GM12878 (cell line): ENCODE data around the gene H2AZ1. TPM values are rescaled to one million over a fixed set of nuclear protein-coding genes. Genes with fewer than 3 reads are reported as not detected.

Experiments used
- ATAC-seq: fragments of 200-7000 bp; cut with Tn5 transposase; 3 replicates; pipeline ENCODE4 v1.9.1; 2020; ENCODE audit warnings: mild to moderate bottlenecking, moderate library complexity
- BruUV-seq: library from RNA; stranded (reverse); fragments of 400-500 nt; replicated peaks from 2 replicates; lab custom pipeline; 2021; lab: Mats Ljungman, UMichigan
- CTCF ChIA-PET: fragments of 300-600 bp; sonication (Branson Sonifier 250); formaldehyde crosslinking; extraction: SDS; loops from one replicate; lab custom pipeline; 2021; ENCODE audit warnings: inconsistent platforms; lab: Yijun Ruan, JAX
- POLR2A ChIA-PET: fragments of 350-600 bp; formaldehyde crosslinking; extraction: SDS; loops from one replicate; lab custom pipeline; 2021; ENCODE audit warnings: inconsistent platforms; lab: Charles Lee
- RAD21 ChIA-PET: fragments of 300-600 bp; sonication (Branson Sonifier 250); formaldehyde crosslinking; loops from one replicate; lab custom pipeline; 2023; ENCODE audit warnings: antibody characterized with exemption; ENCODE audit not compliant: unreplicated experiment; lab: Charles Lee
- SMC1A ChIA-PET: fragments of 300-600 bp; sonication (Branson Sonifier 250); formaldehyde crosslinking; loops from one replicate; lab custom pipeline; 2023; ENCODE audit not compliant: unreplicated experiment, uncharacterized antibody; lab: Charles Lee
- DNase-seq: peaks from one replicate; pipeline ENCODE4 v3.0.0-alpha.2; 2011; ENCODE audit warnings: low read depth, low spot score
- FAIRE-seq: peaks from 3 replicates; lab custom pipeline; 2011; peaks lifted over from hg19 to GRCh38; lab: Jason Lieb, UNC
- H2AFZ ChIP-seq: 2 replicates; pipeline ENCODE4 v1.6.0; 2011; ENCODE audit warnings: low read depth, low read length, control low read depth; ENCODE audit not compliant: control insufficient read depth
- H3K27ac ChIP-seq: 2 replicates; pipeline ENCODE4 v1.5.1; 2011; ENCODE audit warnings: control low read depth; ENCODE audit not compliant: control insufficient read depth, insufficient read depth
- H3K27me3 ChIP-seq, 2 experiments: replicated peaks in 1 of 2; 2 replicates each; pipeline versions ENCODE4 v1.6.0 to v1.6.1; 2011; ENCODE audit warnings: low read length in 1 of 2; ENCODE audit not compliant: control insufficient read depth in 2 of 2, insufficient read depth in 2 of 2
- H3K36me3 ChIP-seq, 2 experiments: 2 replicates each; pipeline ENCODE4 v1.5.1; 2011; ENCODE audit warnings: low read length in 1 of 2; ENCODE audit not compliant: control insufficient read depth in 2 of 2, insufficient read depth in 2 of 2
- H3K4me1 ChIP-seq: 2 replicates; pipeline ENCODE4 v1.6.1; 2011; ENCODE audit warnings: mild to moderate bottlenecking, low read length, moderate library complexity, mixed read lengths; ENCODE audit not compliant: control insufficient read depth, insufficient read depth
- H3K4me2 ChIP-seq: 2 replicates; pipeline ENCODE4 v1.6.0; 2011; ENCODE audit warnings: control low read depth; ENCODE audit not compliant: control insufficient read depth, insufficient read depth
- H3K4me3 ChIP-seq: fragments of 200-600 bp; sonication (generic); 2 replicates; pipeline ENCODE4 v1.5.1; 2016
- H3K79me2 ChIP-seq: 2 replicates; pipeline ENCODE4 v1.6.0; 2011; ENCODE audit warnings: low read length; ENCODE audit not compliant: control insufficient read depth, insufficient read depth
- H3K9ac ChIP-seq: 2 replicates; pipeline ENCODE4 v1.8.0; 2011; ENCODE audit warnings: low read length, control low read depth, mixed read lengths; ENCODE audit not compliant: control insufficient read depth, insufficient read depth
- H3K9me3 ChIP-seq: replicated peaks from 3 replicates; pipeline ENCODE4 v1.5.1; 2011; ENCODE audit warnings: mild to moderate bottlenecking, low read length; ENCODE audit not compliant: control insufficient read depth, insufficient read depth
- H4K20me1 ChIP-seq: 2 replicates; pipeline ENCODE4 v1.6.0; 2011; ENCODE audit not compliant: control insufficient read depth, insufficient read depth
- CEBPB ChIP-seq, 2 experiments: fragments of 150-350 bp in 1 of 2; IDR thresholded peaks; 2 replicates each; pipeline ENCODE4 v1.6.1; 2012 to 2014; ENCODE audit warnings: low read depth in 2 of 2, low read length in 2 of 2, borderline replicate concordance in 1 of 2, inconsistent platforms in 1 of 2
- CREM ChIP-seq: IDR thresholded peaks from 2 replicates; pipeline ENCODE4 v1.6.1; 2014; ENCODE audit warnings: antibody characterized with exemption, low read depth
- IKZF1 ChIP-seq: fragments of 450-650 bp; conservative IDR thresholded peaks from 2 replicates; pipeline ENCODE4 v1.6.1; 2017; ENCODE audit warnings: antibody characterized with exemption, mild to moderate bottlenecking
- JUNB ChIP-seq: IDR thresholded peaks from 2 replicates; pipeline ENCODE4 v1.6.1; 2016; ENCODE audit warnings: antibody characterized with exemption, mild to moderate bottlenecking
- MEF2A ChIP-seq: IDR thresholded peaks from 2 replicates; pipeline ENCODE4 v1.6.1; 2011; ENCODE audit warnings: low read depth, mild to moderate bottlenecking, low read length, moderate library complexity; ENCODE audit not compliant: insufficient read depth
- NFIC ChIP-seq: IDR thresholded peaks from 2 replicates; pipeline ENCODE4 v1.6.1; 2012; ENCODE audit warnings: low read depth, mild to moderate bottlenecking, inconsistent platforms, low read length, moderate library complexity
- RUNX3 ChIP-seq: IDR thresholded peaks from 2 replicates; pipeline ENCODE4 v1.6.1; 2012; ENCODE audit warnings: low read length, inconsistent platforms
- WGBS: methylation state at CpG from one replicate; pipeline ENCODE4 v1.1.6; 2016; ENCODE audit warnings: low lambda C conversion rate; ENCODE audit not compliant: insufficient replicate concordance, insufficient coverage; ENCODE audit errors: missing lambda C conversion rate; 5-methylcytosine and 5-hydroxymethylcytosine counted together
- in situ Hi-C: fragments of 300-500 bp; cut with MboI; formaldehyde crosslinking; loops from 9 replicates; pipeline ENCODE4 v1.14.3; 2018; ENCODE audit warnings: mixed read lengths
- intact Hi-C: fragments of 100-400 bp; cut with micrococcal nuclease; formaldehyde crosslinking; loops from one replicate; pipeline ENCODE4 v1.14.2; 2022; ENCODE audit not compliant: unreplicated experiment
- polyA plus RNA-seq, 11 experiments: library from polyadenylated mRNA; depleted of rRNA in 4 of 11; unstranded in 6 of 11; stranded (reverse) in 5 of 11; fragments of >200 nt; fragmentation: Nextera tagmentation in 4 of 11; fragmentation: Illumina TruSeq in 1 of 11; extraction: Ambion mirVana in 4 of 11; extraction: Trizol in 1 of 11; gene quantifications; 1 replicate in 1 of 11; 2 replicates in 10 of 11; pipeline versions ENCODE4 v1.2.1 to v1.2.3, GENCODE V29; 2011 to 2016; ENCODE audit warnings: inconsistent platforms in 2 of 11, missing spikeins in 2 of 11, low read depth in 1 of 11
- total RNA-seq, 4 experiments: library from RNA; depleted of rRNA in 3 of 4; stranded (reverse); fragments of >200 nt in 3 of 4; fragmentation: Illumina TruSeq in 1 of 4; extraction: Trizol in 1 of 4; gene quantifications; 2 replicates each; pipeline versions ENCODE4 v1.2.1 to v1.2.3, GENCODE V29; 2013 to 2021
- TF ChIP-seq, protein P1 (sequence below): IDR thresholded peaks from 2 replicates; pipeline ENCODE4 v1.6.1; 2011; ENCODE audit warnings: borderline replicate concordance, low read depth, mild to moderate bottlenecking, moderate library complexity, low read length; ENCODE audit not compliant: insufficient read depth, poor library complexity, severe bottlenecking

The H2AZ1 gene
- total and polyA plus RNA-seq, 10 of the 15 experiments (the other 5 are each of a cell fraction or from before 2014, with no cell fraction given) = 652 to 4,800 (median 898) TPM

DNA sequence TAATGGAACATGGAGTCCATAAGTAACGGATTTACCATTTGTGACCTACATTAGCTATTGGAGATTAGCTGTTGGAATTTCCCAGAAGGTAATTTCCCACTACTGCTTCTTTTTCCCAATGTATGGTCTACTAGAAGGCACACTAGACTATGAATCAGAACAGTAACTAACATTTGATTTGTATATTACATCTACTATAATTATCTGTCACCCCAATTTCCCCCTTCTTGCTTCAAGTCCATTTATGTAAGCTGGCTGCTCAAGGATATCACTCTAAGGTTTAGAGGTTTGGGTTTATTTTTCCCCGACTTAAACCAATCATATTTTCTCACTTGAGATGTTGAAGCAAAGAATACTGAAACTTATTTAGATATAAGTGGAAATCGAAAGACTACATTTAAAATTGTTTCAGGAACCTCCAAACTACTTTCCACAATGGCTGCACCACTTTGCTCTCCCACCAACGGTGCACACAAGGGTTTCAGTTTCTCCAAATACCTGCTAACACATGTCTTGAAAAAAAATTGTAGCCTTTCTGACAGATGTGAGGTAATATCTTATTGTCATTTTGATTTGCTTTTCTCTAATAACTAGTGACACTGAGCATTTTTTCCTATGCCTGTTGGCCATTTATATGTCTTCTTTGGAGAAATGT is 33.3 kb upstream of the H2AZ1 start:
- FAIRE-seq (peak; percentile 78), DNase-seq (peak; percentile 13)
- Histone ChIP-seq H3K79me2 (no peaks in the 10 kb centered on the region), H3K4me1 (peaks cover 7% of the 10 kb centered on the region; the same call in 1 of the 2 replicates), H3K27me3 (no peaks in the 10 kb centered on the region)
- ChIA-PET SMC1A (interaction anchor here (0.8 to 1.4 kb wide), 6 partner anchors 10 to 115 kb away, joined by 3 to 5 read pairs (median 4); no protein-coding TSS in a partner anchor), CTCF (interaction anchor here (0.6 to 2.5 kb wide), 3 partner anchors 15 to 162 kb away, joined by 3 to 7 read pairs (median 3); no protein-coding TSS in a partner anchor)
- intact Hi-C loops = loop anchor here (2.0 kb wide), 1 partner anchor 33 kb away; the partner anchor contains the start of gene H2AZ1
- TF ChIP-seq IKZF1 (0 out of 2 replicates have a peak, but pooled peaks have one; percentile 21), RUNX3 (no peak), JUNB (peak; percentile 70; the same call in 1 of the 2 replicates), CREM (no peak), CEBPB (IDR thresholded peaks at IDR 0.05; ENCODE audit: borderline replicate concordance in 1 of 2, low read depth in 2 of 2, low read length in 2 of 2) (0 out of 4 replicates have a peak, but pooled peaks of 1 of the 2 experiments have one; percentile 23), MEF2A (0 out of 2 replicates have a peak, but pooled peaks have one; percentile 21), NFIC (peak; percentile 65; the same call in 1 of the 2 replicates)
- TF ChIP-seq, protein P1, sequence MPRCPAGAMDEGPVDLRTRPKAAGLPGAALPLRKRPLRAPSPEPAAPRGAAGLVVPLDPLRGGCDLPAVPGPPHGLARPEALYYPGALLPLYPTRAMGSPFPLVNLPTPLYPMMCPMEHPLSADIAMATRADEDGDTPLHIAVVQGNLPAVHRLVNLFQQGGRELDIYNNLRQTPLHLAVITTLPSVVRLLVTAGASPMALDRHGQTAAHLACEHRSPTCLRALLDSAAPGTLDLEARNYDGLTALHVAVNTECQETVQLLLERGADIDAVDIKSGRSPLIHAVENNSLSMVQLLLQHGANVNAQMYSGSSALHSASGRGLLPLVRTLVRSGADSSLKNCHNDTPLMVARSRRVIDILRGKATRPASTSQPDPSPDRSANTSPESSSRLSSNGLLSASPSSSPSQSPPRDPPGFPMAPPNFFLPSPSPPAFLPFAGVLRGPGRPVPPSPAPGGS = no peak
- TF ChIP-seq, all 136 proteins: peak for 5
- H3K27ac ChIP-seq = no peak overlapping the region
- ChIA-PET RAD21 (interaction anchor here (0.8 to 1.9 kb wide), 3 partner anchors 15 to 42 kb away, joined by 3 to 5 read pairs (median 3); no protein-coding TSS in a partner anchor), POLR2A (no interaction called here)
- no peak overlapping the region; the same call in 1 of the 2 replicates for H3K4me2 ChIP-seq
- 0% methylated on average over 4 of the region's 4 CpGs for WGBS
- BruUV-seq = no TSS peak
- in situ Hi-C loops = no loop called here
- H3K9me3 ChIP-seq = no peaks in the 10 kb centered on the region
- no peak overlapping the region; the same call in 1 of the 2 replicates for H2AFZ ChIP-seq
- H3K9ac ChIP-seq = no peak overlapping the region
- ATAC-seq = peak; percentile 68
- no peaks in the 10 kb centered on the region for H3K36me3 ChIP-seq
- H4K20me1 ChIP-seq = no peaks in the 10 kb centered on the region
- no peak overlapping the region for H3K4me3 ChIP-seq
